ENCODE data around the gene POLR2B.
A peak's percentile ranks its signal among the peaks of the same experiment; 100 is the strongest.

DNA sequence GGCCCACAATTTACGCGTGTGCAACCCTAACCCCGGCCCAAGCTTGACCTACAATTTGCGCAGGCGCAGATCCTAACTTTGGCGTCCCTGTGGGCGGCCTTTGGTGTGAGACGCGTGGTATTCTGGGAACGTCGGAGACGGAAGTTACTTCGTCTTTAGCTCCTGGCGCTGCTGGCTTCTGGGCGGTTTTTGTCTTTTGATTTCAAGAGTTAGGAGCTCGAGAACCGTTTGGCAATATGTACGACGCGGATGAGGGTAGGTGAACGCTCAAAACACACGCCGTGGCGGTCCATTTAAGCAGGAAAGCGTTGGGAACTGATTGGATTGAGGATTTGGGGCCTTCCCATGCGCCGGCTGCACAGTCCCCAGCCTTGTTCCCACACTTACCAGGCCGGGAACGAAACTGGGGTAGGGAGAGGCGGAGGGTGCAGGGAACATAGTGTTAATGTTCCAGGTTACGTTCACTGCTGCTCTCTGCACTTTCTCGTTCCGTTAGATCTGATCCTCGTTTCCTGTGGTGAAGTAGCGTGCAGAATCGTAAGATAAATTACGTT is at the start of gene POLR2B:
- TF ChIP-seq, protein P1, sequence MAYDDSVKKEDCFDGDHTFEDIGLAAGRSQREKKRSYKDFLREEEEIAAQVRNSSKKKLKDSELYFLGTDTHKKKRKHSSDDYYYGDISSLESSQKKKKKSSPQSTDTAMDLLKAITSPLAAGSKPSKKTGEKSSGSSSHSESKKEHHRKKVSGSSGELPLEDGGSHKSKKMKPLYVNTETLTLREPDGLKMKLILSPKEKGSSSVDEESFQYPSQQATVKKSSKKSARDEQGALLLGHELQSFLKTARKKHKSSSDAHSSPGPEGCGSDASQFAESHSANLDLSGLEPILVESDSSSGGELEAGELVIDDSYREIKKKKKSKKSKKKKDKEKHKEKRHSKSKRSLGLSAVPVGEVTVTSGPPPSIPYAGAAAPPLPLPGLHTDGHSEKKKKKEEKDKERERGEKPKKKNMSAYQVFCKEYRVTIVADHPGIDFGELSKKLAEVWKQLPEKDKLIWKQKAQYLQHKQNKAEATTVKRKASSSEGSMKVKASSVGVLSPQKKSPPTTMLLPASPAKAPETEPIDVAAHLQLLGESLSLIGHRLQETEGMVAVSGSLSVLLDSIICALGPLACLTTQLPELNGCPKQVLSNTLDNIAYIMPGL (CRISPR knock-in tag; IDR thresholded peaks at IDR 0.05), result no peak
- TF ChIP-seq, protein P2, sequence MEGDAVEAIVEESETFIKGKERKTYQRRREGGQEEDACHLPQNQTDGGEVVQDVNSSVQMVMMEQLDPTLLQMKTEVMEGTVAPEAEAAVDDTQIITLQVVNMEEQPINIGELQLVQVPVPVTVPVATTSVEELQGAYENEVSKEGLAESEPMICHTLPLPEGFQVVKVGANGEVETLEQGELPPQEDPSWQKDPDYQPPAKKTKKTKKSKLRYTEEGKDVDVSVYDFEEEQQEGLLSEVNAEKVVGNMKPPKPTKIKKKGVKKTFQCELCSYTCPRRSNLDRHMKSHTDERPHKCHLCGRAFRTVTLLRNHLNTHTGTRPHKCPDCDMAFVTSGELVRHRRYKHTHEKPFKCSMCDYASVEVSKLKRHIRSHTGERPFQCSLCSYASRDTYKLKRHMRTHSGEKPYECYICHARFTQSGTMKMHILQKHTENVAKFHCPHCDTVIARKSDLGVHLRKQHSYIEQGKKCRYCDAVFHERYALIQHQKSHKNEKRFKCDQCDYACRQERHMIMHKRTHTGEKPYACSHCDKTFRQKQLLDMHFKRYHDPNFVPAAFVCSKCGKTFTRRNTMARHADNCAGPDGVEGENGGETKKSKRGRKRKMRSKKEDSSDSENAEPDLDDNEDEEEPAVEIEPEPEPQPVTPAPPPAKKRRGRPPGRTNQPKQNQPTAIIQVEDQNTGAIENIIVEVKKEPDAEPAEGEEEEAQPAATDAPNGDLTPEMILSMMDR (IDR thresholded peaks at IDR 0.05), result no peak
- TF ChIP-seq IRF2 (CRISPR knock-in tag; IDR thresholded peaks at IDR 0.05; ENCODE audit: borderline replicate concordance, low read depth), result no peak
- peak; percentile 29; the same call in 1 of the 2 replicates for TF ChIP-seq GABPB1 (CRISPR knock-in tag; IDR thresholded peaks at IDR 0.05)
- TF ChIP-seq, protein P3, sequence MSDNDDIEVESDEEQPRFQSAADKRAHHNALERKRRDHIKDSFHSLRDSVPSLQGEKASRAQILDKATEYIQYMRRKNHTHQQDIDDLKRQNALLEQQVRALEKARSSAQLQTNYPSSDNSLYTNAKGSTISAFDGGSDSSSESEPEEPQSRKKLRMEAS (CRISPR knock-in tag; IDR thresholded peaks at IDR 0.05), result peak; percentile 67
- TF ChIP-seq, protein P4, sequence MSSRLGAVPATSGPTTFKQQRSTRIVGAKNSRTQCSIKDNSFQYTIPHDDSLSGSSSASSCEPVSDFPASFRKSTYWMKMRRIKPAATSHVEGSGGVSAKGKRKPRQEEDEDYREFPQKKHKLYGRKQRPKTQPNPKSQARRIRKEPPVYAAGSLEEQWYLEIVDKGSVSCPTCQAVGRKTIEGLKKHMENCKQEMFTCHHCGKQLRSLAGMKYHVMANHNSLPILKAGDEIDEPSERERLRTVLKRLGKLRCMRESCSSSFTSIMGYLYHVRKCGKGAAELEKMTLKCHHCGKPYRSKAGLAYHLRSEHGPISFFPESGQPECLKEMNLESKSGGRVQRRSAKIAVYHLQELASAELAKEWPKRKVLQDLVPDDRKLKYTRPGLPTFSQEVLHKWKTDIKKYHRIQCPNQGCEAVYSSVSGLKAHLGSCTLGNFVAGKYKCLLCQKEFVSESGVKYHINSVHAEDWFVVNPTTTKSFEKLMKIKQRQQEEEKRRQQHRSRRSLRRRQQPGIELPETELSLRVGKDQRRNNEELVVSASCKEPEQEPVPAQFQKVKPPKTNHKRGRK (CRISPR knock-in tag; IDR thresholded peaks at IDR 0.05; ENCODE audit: borderline replicate concordance), result no peak
- TF ChIP-seq TEAD1 (CRISPR knock-in tag; IDR thresholded peaks at IDR 0.05), result 0 out of 2 replicates have a peak, but pooled peaks have one; percentile 15
- TF ChIP-seq, protein P5, sequence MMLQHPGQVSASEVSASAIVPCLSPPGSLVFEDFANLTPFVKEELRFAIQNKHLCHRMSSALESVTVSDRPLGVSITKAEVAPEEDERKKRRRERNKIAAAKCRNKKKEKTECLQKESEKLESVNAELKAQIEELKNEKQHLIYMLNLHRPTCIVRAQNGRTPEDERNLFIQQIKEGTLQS (CRISPR knock-in tag; conservative IDR thresholded peaks at IDR 0.05), result no peak
- no peak for TF ChIP-seq SMAD3 (CRISPR knock-in tag; IDR thresholded peaks at IDR 0.05; ENCODE audit: borderline replicate concordance)
- TF ChIP-seq TP53 (CRISPR knock-in tag; IDR thresholded peaks at IDR 0.05), result no peak
- no peak; the same call in 1 of the 2 replicates for TF ChIP-seq JUN (CRISPR knock-in tag; IDR thresholded peaks at IDR 0.05)
